ENCODE results near the gene IQGAP1.
A peak's percentile ranks its signal among the peaks of the same experiment; 100 is the strongest.

IQGAP1 gene

DNA sequence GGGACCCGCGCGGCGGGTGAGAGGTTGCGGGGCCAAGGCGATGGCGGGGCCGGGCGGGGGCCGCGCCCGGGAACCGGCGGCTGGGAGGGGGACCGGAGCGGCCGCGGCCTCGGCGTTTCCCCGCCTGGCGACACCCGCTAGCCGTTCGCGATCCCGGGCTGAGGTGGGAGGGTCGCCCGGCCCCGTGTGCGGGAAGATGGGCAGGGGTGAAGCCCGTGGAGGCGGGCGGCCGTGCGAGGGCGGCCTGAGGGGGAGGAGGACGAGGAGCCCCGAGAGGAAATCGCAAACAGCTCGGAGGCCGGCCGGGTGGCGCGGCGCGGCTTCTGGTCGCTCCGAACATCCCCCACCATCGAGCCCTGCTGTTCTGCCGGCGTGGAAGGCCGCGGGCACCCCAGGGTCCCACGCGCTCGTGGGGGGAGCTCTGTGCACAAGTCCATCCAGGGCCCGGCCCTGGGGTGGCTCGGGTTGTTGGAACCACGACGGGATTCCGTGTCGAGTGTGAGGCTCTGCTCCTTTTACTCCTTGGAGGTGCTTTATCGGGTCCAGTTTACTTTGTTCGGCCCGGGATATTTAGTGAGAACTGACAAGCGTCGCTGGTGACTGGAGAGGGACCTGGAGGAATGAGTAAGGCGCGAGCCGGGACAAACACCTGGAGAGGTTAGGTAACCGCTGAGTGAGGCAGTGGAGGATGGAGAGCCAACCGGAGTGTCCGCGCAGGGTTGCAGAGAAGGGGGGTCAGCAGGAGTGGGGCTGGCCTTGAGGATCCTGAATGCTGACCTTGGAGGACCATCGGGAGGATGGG lies 142.4 kb downstream of the IQGAP1 start:
- Histone ChIP-seq H3K4me1 (peaks cover 24% of the 10 kb centered on the region), H3K36me3 (replicated peaks) (no peaks in the 10 kb centered on the region), H3K4me3 (peak overlapping the region; percentile 67), H3K27me3 (ENCODE audit: low read depth) (no peaks in the 10 kb centered on the region), H3K9me3 (no peaks in the 10 kb centered on the region)
- peak; percentile 11 to 45 for DNase-seq (ENCODE audit: low spot score in 2 of 2)
- in situ Hi-C loops (cut with MboI; ENCODE audit: low sequenced_read_pairs), result no loop called here

DNA sequence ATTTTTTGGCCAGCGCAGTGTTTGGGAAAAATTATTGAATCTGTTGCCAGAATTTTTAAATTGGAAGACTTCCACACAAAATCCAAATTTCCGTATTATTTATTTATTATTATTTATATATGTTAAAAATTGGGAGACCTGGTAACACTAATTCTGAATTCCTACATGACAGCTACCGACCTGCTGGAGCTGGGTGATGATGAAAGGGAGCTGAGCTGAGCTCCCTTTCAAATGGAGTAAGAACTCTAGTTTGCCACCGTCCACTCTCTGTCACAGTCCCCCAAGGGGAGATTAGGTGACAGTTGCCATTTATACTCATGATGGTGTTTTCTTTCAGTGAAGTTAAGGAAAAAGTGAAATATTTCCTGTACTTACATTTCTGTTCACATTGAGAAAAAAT lies 143.1 kb downstream of the IQGAP1 start:
- peak overlapping the region; percentile 67 for H3K4me3 ChIP-seq
- H3K9me3 ChIP-seq, result no peaks in the 10 kb centered on the region
- peaks cover 31% of the 10 kb centered on the region for H3K4me1 ChIP-seq
- DNase-seq (ENCODE audit: low spot score in 2 of 2), result peak in 1 of 2 experiments; percentile 28
- in situ Hi-C loops (cut with MboI; ENCODE audit: low sequenced_read_pairs), result no loop called here
- H3K36me3 ChIP-seq (replicated peaks), result no peaks in the 10 kb centered on the region
- no peaks in the 10 kb centered on the region for H3K27me3 ChIP-seq (ENCODE audit: low read depth)

DNA sequence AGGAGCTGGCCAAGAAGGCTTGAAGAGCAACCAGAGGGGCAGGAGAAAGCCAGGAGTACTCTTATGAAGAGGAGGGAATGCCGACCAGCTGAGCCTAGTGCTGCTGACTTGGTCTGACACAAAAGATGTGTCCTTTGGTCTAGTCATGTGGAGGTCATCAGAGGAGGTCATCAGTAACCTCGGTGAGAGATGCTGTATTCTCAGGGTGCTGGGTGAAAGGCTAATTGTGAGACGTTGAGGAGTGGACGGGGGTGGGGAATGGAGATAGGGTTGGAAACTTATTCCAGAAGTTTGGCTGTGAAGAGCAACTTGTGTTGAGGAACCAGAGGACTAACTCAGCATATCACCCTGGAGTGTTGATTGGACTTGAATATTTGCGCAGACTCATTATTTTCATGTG lies 147.2 kb downstream of the IQGAP1 start:
- H3K4me3 ChIP-seq, result no peak overlapping the region
- in situ Hi-C loops (cut with MboI; ENCODE audit: low sequenced_read_pairs), result no loop called here

DNA sequence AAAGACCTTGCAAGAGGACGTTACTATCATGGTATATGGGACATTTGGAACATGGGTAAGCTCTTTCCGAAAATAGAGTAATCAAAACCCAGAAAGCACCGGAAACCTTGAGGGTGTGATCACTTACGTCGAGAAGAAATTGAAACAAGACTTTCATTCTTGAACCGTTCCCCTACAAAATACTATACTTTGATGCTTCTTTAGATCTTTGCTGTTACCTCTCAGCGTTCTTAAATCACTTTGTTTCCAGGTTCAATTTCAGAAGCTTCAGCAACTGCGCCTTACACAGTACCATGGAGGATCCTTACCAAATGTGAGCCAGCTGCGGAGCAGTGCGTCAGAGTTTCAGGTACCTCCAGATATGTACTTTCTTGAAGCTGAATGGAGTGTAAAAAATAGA lies 151.7 kb downstream of the IQGAP1 start:
- peaks cover 18% of the 10 kb centered on the region for H3K4me1 ChIP-seq
- no peaks in the 10 kb centered on the region for H3K9me3 ChIP-seq
- no peak overlapping the region for H3K4me3 ChIP-seq
- no peaks in the 10 kb centered on the region; the same call in 1 of the 2 replicates for H3K36me3 ChIP-seq (replicated peaks)
- in situ Hi-C loops (cut with MboI; ENCODE audit: low sequenced_read_pairs), result no loop called here
- no peaks in the 10 kb centered on the region for H3K27me3 ChIP-seq (ENCODE audit: low read depth)
- DNase-seq (ENCODE audit: low spot score in 2 of 2), result no peak

More for the DNA sequence above, 147.2 kb downstream of the IQGAP1 start:
- Histone ChIP-seq H3K4me1 (peaks cover 31% of the 10 kb centered on the region), H3K36me3 (replicated peaks) (no peaks in the 10 kb centered on the region), H3K9me3 (no peaks in the 10 kb centered on the region), H3K27me3 (ENCODE audit: low read depth) (no peaks in the 10 kb centered on the region)
- no peak for DNase-seq (ENCODE audit: low spot score in 2 of 2)

DNA sequence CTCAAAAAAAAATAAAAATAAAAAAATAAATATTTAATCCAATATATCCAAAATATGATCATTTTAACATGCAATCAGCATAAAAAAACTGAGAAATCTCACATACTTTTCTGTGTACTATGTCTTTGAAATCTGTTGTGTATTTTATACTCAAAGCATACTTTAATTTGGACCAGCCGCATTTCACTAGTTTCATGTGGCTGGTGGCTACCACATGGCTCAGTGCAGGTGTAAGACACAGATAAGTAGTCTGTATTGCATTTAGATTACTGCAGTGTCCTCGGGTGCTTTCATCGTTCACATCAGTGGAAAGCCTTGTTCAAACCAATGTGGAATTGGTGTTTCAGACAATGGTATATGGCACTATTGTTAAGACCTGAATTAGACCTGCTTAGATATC lies 152.7 kb downstream of the IQGAP1 start:
- DNase-seq (ENCODE audit: low spot score in 2 of 2), result no peak
- Histone ChIP-seq H3K9me3 (no peaks in the 10 kb centered on the region), H3K4me1 (peaks cover 11% of the 10 kb centered on the region), H3K36me3 (replicated peaks) (peaks cover 2% of the 10 kb centered on the region; the same call in 1 of the 2 replicates), H3K27me3 (ENCODE audit: low read depth) (no peaks in the 10 kb centered on the region), H3K4me3 (no peak overlapping the region)
- in situ Hi-C loops (cut with MboI; ENCODE audit: low sequenced_read_pairs), result no loop called here

DNA sequence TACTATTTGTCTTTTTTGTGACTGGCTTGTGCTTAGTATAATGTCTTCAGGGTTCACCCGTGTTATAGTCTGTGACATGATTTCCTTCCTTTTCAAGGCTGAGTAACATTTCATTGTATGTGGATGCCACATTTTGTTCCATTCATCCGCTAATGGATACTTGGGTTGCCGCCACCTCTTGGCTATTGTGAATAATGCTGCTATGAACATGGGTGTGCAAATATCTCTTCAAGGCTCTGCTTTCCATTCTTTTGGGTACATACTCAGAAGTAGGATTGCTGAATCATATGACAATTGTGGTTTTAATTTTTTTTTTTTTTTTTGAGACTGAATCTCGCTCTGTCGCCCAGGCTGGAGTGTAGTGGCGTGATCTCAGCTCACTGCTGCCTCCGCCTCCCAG lies 157.1 kb downstream of the IQGAP1 start:
- no peaks in the 10 kb centered on the region for H3K27me3 ChIP-seq (ENCODE audit: low read depth)
- H3K36me3 ChIP-seq (replicated peaks), result peaks cover 2% of the 10 kb centered on the region; the same call in 1 of the 2 replicates
- in situ Hi-C loops (cut with MboI; ENCODE audit: low sequenced_read_pairs), result no loop called here
- DNase-seq (ENCODE audit: low spot score in 2 of 2), result no peak
- no peaks in the 10 kb centered on the region for H3K4me1 ChIP-seq
- no peaks in the 10 kb centered on the region for H3K9me3 ChIP-seq
- H3K4me3 ChIP-seq, result no peak overlapping the region

DNA sequence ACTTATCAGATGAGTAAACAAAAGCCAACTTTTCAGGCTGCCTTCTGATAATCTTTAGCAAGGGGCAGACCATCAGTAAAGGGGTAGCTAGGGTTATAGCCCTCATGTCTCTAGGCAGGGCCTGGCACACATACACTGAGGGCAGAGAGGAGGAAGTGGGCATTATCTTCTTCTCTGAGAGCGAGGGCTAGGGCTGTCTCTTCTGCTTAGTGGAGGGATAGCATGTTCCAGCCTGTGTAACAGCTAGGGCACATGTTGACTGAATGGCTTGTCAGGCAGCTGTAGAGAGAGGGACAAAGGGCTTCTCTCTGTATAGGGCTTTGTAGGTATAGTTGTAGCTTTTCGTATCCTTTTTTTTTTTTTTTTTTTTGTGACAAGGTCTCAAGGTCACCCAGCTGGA lies 159.5 kb downstream of the IQGAP1 start:
- Histone ChIP-seq H3K9me3 (no peaks in the 10 kb centered on the region), H3K36me3 (replicated peaks) (0 out of 2 replicates have a peak, but pooled peaks cover 2% of the 10 kb centered on the region), H3K4me3 (no peak overlapping the region), H3K4me1 (no peaks in the 10 kb centered on the region), H3K27me3 (ENCODE audit: low read depth) (no peaks in the 10 kb centered on the region)
- DNase-seq (ENCODE audit: low spot score in 2 of 2), result no peak
- in situ Hi-C loops (cut with MboI; ENCODE audit: low sequenced_read_pairs), result no loop called here

DNA sequence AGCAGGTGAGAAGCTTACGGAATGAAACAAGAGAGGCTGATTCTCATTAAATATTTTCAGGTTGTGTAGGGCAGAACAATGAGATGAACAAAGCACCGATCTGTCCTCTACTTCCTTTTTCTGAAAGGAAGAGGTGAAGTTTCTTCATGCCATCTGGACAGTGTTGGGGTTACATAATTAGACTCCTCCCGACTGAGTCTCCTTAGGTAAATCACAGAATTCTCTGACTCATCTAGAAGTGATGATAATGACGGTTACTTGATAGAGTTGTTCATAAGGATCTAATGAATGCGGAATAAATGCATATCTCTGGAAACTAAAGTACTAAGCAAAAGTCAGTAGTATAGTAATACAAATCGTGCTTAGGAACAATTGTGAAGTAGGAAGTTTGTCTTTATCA lies 162.9 kb downstream of the IQGAP1 start:
- H3K4me1 ChIP-seq, result no peaks in the 10 kb centered on the region
- H3K9me3 ChIP-seq, result no peaks in the 10 kb centered on the region
- in situ Hi-C loops (cut with MboI; ENCODE audit: low sequenced_read_pairs), result no loop called here
- H3K27me3 ChIP-seq (ENCODE audit: low read depth), result no peaks in the 10 kb centered on the region
- no peak for DNase-seq (ENCODE audit: low spot score in 2 of 2)
- no peaks in the 10 kb centered on the region for H3K36me3 ChIP-seq (replicated peaks)
- no peak overlapping the region for H3K4me3 ChIP-seq

Measured in HAP-1 (cell line).